Posterior vena cava (tissue), 2 donors: ENCODE measurements around the gene TACSTD2. TPM values are rescaled to one million over a fixed set of nuclear protein-coding genes. Genes with fewer than 3 reads are reported as not detected.
"Not testable (repeated sequence)": the region's sequence is repeated elsewhere in the genome, so short reads cannot be mapped to it uniquely, and the experiment has no call there.

ENCODE experiments used
- DNase-seq: peaks from one replicate; pipeline ENCODE4 v3.0.0-alpha.2; 2020; ENCODE audit warnings: low spot score
- intact Hi-C, 2 donors: fragments of 100-400 bp; cut with DNase I; formaldehyde crosslinking; loops; one replicate each; pipeline versions ENCODE4 v1.14.1 to v1.14.2; 2022 to 2023
- long read RNA-seq, 2 donors: library from polyadenylated mRNA; unstranded; transcript quantifications; one replicate each; pipeline ENCODE4 v2.0.0, GENCODE V29; 2020 to 2021
- total RNA-seq, 2 donors: library from RNA; stranded (reverse); fragmentation: NEBNext Ultra II Directional; extraction: Animal tissue kit (Norgen Biotek cat#: 25700); gene quantifications; one replicate each; pipeline ENCODE4 v1.2.1, GENCODE V29; 2021
- donor health status: DM: yes; HTN: yes; CAD: no.
- donor health status: DM: yes; HTN: yes; CAD: no.

Gene TACSTD2, protein sequence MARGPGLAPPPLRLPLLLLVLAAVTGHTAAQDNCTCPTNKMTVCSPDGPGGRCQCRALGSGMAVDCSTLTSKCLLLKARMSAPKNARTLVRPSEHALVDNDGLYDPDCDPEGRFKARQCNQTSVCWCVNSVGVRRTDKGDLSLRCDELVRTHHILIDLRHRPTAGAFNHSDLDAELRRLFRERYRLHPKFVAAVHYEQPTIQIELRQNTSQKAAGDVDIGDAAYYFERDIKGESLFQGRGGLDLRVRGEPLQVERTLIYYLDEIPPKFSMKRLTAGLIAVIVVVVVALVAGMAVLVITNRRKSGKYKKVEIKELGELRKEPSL
- 10 to 100 TPM in 1 of 2 donors, 1 to 10 TPM in 1; 5.6 to 19.1 TPM for total RNA-seq
- long read RNA-seq, donor 1, transcript TACSTD2-201 (1 exons, 2,351 nt) = major isoform, 27 of 27 reads
- long read RNA-seq, donor 1, partial matches to known transcripts = 0 of 27 reads
- long read RNA-seq, donor 1, other reads (novel, unspliced or antisense) = 0 of 27 reads
- long read RNA-seq, donor 2, transcript TACSTD2-201 (1 exons, 2,351 nt) = major isoform, 32 of 32 reads
- long read RNA-seq, donor 2, partial matches to known transcripts = 0 of 32 reads
- long read RNA-seq, donor 2, other reads (novel, unspliced or antisense) = 0 of 32 reads

DNA sequence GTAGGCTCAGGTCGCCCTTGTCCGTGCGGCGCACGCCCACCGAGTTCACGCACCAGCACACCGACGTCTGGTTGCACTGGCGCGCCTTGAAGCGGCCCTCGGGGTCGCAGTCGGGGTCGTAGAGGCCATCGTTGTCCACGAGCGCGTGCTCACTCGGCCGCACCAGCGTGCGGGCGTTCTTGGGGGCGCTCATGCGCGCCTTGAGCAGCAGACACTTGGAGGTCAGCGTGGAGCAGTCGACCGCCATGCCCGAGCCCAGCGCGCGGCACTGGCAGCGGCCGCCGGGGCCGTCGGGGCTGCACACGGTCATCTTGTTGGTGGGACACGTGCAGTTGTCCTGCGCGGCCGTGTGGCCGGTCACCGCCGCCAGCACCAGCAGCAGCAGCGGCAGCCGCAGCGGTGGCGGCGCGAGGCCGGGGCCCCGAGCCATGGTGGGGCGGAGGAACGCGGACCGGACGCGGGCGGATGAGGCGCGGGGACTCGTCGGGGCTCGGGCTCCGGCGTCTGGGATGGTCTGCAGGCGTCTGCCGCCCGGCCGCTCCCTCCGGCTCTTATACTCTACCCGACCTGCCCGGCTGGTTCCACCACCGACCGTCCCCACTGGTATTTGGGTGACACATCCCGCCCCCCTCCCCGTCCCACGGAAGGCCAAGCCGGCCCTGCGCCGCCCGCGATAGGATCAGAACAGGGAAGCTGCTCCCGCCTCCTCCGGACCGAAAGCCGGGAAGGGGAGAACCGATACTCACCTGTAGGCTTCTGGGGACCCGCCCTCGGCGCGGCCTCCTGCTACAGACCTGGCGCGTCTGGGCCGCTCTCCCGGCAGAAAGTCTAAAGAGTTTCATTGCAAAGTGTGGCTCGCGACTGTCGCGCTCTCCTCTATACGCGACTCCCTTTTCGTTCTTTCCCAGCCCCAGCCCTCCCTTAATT is at the start of gene TACSTD2:
Gene TACSTD2, minus strand, starts transcription at position 526 of the 927 bp plus-strand sequence. Its CDS starts 96 bp downstream, at position 430.
- peak; percentile 84 for DNase-seq
- intact Hi-C loops = no loop called here

DNA sequence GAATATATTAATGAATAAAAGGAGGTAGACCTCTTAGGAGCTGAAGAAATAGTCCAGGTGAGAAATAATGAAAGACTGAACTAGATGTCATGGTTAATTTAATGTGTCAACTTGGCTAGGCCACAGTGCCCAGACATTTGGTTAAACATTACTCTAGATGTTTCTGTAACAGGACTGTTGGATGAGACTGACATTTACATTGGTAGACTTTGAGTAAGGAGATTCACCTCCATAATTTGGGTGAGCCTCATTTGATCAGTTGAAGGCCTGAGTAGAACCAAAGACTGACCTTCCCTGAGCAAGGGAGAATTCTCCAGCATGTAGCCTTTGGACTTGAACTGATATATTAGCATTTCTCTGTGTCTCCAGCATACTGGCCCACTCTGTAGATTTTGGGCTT is 49.2 kb upstream of the TACSTD2 start:
- intact Hi-C loops = no loop called here
- DNase-seq = no peak

DNA sequence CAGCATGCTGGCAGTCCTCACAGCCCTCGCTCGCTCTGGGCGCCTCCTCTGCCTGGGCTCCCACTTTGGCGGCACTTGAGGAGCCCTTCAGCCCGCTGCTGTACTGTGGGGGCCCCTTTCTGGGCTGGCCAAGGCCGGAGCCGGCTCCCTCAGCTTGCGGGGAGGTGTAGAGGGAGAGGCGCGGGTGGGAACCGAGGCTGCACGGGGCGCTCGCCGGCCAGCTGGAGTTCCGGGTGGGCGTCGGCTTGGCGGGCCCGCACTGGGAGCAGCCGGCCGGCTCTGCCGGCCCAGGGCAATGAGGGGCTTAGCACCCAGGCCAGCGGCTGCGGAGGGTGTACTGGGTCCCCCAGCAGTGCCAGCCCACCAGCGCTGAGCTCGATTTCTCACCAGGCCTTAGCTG is 46.2 kb upstream of the TACSTD2 start:
- not testable (repeated sequence) for DNase-seq
- intact Hi-C loops = loop anchor here in 1 of 2 donors (5.0 kb wide), 1 partner anchor 629 kb away; no protein-coding TSS in a partner anchor

DNA sequence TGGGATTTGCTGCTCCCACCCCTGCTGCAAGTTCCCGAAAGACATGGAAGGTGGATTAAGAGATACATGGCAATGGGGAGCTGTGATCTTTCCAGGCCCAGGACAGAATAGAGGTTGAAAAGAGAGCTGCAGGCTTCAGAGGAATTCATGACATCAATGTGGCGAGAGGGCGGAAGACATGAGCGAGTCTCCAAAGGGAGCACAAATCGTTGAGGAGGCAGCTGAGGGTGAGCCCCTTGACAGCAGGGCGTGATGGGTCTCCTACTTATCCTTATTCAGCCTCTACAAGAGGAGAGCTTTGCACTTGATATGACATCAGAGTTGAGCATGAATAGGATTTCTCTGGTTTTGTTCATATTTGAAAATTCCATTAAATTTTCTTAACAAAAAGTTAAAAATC is 45.5 kb upstream of the TACSTD2 start:
- DNase-seq = no peak
- intact Hi-C loops = loop anchor here in 1 of 2 donors (5.0 kb wide), 1 partner anchor 630 kb away; no protein-coding TSS in a partner anchor

DNA sequence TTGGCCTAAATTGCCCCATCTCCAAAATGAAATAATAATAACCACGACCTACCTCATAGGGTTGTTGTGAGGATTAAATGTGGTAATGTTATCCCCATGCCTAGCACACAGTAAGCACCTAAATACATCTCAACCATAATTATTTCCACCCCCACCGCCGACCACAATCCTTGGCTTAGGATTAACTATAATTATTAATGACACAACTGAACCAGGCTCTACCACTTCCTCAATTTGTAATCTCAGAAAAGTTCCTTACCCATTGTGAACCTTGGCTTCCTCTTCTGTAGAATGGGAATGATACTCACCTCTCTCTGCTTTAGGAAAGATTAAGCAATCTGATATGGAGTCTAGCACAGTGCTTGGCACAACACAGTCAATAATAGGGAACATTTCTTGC is 44.3 kb upstream of the TACSTD2 start:
- intact Hi-C loops = loop anchor here in 1 of 2 donors (5.0 kb wide), 1 partner anchor 631 kb away; no protein-coding TSS in a partner anchor

DNA sequence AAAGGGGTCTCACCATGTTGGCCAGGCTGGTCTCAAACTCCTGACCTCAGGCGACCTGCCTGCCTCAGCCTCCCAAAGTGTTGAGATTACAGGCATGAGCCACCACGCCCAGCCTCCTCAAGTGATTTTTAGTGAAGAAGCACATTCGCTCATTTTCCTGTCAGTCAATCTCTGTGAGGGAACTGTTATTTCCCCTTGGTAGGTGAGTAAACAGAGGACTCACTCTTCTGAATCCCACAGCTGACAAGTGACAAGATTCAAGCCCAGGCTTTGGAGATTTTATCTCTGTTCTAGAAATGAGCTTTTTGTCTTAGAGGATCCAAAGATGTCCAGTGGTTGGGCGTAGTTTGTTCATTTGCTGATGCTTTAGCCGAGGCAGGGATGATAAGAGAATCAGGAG is 43.9 kb upstream of the TACSTD2 start:
- intact Hi-C loops = loop anchor here in 1 of 2 donors (5.0 kb wide), 1 partner anchor 631 kb away; no protein-coding TSS in a partner anchor
- DNase-seq = no peak

More for the DNA sequence above, 44.3 kb upstream of the TACSTD2 start:
- DNase-seq = no peak

DNA sequence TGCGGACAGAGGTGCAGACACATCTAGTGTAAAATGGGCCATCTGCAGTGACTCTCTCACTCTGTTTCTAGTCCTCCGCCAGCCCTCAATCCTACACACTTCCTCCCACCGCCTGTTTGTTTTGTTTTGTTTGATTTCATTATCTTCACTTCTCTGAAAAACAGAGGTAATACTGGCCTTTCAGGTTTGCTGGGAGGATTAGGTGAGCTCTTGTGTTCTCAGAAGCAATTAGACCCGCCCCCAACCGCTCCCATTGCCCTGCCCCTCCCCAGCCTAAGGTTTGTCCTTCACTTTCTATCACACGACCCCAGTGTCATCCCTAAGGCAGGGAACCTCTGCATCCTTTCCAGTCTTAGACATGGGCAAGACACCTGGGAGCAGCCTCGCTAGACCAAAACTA is 43.2 kb upstream of the TACSTD2 start:
- intact Hi-C loops = loop anchor here in 1 of 2 donors (5.0 kb wide), 1 partner anchor 632 kb away; no protein-coding TSS in a partner anchor
- DNase-seq = no peak

DNA sequence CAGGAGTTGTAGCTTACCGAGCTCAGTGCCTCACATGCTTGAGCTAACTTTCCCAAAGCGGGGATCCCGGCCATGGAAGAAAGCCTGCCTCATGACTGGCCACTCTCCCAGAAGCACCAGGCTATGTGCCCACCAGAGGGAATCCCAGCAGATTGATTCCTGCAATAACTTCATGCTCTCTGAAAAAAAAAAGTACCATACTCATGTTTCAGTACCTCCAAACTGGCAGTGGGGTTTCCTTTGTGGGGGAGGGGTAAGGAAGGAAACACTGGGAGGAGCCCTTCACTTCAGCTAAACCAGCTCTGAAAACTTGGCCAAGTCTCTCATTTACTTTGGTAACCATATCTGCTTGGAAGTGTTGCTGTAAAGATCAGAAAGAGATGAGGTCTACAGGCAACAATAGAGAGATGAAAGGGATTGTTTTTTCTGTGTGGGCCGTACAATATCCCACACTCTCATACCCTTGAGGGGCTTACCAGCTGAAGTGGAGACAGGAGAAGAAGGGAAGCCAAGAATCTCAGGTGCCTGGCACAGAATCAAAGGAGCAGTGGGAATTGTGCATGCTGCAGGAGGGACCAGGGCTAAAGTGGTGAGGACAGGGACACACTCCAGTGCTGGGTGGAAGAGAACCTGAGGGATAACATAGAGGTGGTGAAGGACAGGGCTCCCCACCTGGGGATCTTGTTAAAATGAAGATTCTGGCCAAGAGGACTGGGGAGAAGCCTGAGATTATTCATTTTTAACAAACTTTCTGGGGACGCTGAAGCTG is 42.4 kb upstream of the TACSTD2 start:
- no peak for DNase-seq
- intact Hi-C loops = loop anchor here in 1 of 2 donors (5.0 kb wide), 1 partner anchor 633 kb away; no protein-coding TSS in a partner anchor

DNA sequence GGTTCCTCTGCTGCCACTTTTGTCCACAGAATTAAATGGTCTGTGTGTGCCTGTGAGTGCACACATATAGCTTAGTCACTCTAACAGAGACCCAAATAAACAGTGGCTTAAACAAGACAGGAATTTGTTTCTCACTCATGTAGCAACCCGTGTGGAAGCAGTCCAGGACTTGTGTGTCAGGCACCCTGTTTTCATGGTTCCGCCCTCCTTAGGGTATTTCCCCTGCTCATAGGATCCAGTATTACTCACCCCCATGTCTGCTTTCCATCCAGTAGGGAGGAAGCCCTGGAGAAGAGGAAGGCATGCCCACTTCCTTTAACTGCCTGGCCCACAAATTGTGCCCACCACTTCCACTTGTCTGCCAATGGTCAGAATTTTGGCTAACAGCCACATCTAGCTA is 41.3 kb upstream of the TACSTD2 start:
- intact Hi-C loops = no loop called here
- no peak for DNase-seq

DNA sequence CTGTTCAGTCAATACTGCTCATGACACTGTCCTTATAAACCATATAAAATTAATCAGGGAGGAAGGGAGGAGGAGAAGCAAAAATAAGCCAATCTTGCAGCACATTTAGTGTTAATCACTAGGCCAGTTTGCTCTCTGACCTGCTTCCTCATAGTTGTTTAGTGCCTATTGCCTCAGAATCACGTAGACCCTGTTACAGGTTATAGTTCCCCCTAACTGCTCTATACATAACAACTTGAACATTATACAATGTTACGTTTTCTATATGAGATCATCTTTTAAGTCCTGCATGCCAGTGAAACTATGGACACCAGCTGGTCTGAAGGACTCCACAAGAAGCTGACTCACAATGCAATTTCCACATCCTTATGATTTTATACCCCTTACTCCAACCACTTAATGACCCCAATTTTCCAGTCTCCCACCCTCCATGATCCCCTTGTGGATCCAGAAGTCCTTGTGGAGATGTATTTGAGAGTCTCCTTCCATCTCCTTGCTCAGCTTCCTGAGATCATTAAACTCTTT is 34.9 kb upstream of the TACSTD2 start:
- intact Hi-C loops = no loop called here
- DNase-seq = no peak

DNA sequence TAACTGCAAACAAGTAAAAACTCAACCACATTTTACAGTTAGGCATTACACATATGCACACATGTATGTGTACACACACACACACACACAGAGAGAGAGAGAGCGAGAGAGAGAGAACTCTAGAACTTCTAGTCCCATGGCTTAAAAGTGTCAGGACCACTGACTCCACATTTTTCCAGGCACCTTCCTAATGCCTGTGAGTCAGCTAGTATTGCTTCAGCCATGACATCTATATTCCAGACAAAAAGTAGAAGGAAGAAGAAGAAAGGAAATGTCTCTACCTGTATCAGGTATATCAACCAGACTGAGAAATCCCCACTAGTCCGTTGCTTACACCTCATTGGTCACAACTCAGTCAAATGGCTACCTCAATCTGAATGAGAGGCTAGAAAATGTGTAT is 31.9 kb upstream of the TACSTD2 start:
- no peak for DNase-seq
- intact Hi-C loops = no loop called here

DNA sequence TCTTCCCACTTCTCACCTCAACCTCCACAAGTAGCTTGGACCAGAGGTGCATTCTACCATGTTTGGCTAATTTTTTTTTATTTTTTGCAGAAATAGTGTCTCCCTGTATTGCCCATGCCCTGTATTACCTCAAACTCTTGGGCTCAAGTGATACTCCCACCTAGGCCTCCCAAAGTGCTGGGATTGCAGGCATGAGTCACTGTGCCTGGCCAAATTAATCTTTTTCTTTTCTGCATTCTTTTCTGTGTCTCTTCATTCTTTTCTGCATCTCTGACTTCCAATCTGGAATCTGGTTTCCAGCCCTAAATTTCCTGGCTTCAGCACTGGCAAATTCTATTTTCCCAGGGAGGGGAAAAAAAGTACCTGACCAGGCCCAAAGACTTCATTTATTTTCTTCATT is 31.2 kb upstream of the TACSTD2 start:
- intact Hi-C loops = no loop called here

DNA sequence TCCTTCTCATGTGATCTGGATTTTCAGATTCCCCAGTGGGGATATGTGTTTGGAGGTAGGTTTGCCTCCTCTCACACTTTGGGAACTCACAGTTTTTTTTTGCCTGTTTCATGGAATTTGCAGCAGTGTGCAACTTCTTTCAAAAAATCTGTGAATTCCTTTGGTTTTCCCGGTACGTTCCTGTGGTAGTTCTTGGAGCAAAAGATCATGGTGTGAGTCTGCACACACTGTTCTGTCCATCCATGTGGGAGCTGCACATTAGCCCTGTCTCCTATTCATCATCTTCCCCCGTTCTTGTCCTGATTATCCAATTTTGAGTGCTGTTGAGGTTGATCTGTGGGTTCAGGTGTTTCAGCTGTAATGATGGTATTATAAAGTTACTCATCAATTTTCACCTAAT is 30.3 kb upstream of the TACSTD2 start:
- intact Hi-C loops = no loop called here
- DNase-seq = no peak

More for the DNA sequence above, 31.2 kb upstream of the TACSTD2 start:
- DNase-seq = no peak

DNA sequence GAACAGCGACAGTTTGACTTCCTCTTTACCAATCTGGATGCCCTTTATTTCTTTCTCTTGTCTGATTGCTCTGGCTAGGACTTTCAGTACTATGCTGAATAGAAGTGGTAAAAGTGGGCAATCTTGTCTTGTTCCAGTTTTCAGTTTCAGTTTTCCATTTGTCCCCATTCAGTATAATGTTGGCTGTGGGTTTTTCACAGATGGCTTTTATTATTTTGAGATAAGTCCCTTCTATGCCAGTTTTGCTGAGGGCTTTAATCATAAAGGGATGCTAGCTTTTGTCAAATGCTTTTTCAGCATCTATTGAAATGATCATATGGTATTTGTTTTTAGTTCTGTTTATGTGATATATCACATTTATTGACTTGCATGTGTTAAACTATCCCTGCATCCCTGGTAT is 24.9 kb upstream of the TACSTD2 start:
- intact Hi-C loops, DNase-seq: not testable (repeated sequence)

DNA sequence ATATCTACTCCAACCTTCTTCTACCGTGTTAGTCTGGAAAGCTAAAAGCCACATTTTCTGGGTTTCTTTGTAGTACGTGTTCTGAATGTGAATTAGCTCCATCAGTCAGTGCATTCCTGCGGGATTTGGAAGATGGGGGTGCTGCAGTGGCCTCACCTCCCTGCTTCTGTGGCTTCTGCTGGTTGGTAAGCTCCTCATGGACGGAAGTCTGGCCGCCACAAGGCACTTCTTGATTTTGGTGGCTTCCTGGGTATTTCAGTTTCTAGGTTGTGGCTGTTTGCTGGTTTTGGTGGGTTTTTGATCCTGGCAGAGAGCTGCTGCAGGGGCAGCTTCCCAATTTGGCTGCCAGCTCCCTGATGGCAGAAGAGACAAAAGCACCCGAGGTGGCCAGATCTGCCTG is 20.9 kb upstream of the TACSTD2 start:
- no peak for DNase-seq
- intact Hi-C loops = loop anchor here in 1 of 2 donors (2.0 kb wide), 1 partner anchor 45 kb away; no protein-coding TSS in a partner anchor

DNA sequence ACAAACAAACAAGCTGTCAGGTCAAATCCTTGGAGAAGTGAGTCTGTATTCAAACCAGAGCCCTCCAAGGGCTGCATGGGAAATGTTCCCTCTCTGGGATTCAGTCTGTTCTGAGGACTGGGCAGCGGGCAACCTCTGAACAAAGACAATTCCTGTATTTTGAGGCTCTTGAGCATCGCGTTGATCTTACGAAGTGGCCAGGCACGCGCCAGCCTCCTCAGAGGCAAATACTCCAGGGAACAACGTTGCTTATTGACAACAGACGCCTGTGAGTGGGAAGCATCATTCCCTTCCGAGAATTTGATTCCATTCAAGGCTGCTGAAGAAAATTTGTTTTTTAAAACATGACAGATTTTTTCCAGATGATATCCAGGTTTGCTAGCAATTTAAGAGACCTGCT is 20.0 kb upstream of the TACSTD2 start:
- DNase-seq = no peak
- intact Hi-C loops = loop anchor here in 1 of 2 donors (2.0 kb wide), 1 partner anchor 44 kb away; no protein-coding TSS in a partner anchor

DNA sequence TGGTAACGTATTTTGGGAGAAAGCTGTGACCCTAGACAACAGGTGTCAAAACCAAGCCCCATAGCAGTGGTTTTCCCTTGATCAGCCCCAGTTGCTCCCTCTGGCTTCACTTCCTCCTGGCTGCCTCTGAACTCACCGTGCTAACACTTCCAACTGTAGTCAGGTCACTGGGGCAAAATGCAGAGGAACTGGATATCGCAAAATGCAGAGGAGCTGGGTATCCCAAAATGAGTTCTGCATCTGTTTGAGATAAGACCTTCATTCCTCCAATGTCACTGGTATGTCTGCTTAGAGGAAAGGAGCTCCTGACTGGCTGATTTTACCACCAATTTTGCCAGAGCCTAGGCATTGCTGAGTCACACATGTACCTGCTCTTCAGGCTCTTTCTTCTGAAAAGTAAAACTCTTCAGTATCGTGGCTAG is 19.6 kb upstream of the TACSTD2 start:
- no peak for DNase-seq
- intact Hi-C loops = loop anchor here in 1 of 2 donors (2.0 kb wide), 1 partner anchor 44 kb away; no protein-coding TSS in a partner anchor

DNA sequence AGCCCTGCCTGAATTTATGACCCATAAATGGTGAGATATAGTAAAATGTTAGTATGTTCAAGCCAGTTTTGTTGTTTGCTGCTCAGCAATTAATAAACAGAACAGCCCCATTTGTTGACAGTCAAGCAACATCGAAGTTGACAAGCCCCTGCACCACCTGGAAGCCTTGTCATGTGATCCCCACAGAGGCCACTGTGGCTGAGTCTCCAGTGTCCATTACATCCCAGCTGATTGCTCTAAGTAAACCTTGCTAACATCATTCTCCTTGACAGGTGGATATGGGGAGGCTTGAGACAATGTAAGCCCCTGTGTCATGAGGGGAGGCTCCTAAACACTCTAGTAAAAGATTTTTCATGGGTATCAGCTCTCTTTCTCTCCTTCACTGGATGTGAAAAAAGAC is 17.5 kb upstream of the TACSTD2 start:
- DNase-seq = no peak
- intact Hi-C loops = no loop called here
